ENCODE measurements around the gene OR52R1. TPM values are rescaled to one million over a fixed set of nuclear protein-coding genes. Genes with fewer than 3 reads are reported as not detected.
A peak's percentile ranks its signal among the peaks of the same experiment; 100 is the strongest.

The OR52R1 gene
- total RNA-seq, 1 donor from 2014 or later, result not detected

DNA sequence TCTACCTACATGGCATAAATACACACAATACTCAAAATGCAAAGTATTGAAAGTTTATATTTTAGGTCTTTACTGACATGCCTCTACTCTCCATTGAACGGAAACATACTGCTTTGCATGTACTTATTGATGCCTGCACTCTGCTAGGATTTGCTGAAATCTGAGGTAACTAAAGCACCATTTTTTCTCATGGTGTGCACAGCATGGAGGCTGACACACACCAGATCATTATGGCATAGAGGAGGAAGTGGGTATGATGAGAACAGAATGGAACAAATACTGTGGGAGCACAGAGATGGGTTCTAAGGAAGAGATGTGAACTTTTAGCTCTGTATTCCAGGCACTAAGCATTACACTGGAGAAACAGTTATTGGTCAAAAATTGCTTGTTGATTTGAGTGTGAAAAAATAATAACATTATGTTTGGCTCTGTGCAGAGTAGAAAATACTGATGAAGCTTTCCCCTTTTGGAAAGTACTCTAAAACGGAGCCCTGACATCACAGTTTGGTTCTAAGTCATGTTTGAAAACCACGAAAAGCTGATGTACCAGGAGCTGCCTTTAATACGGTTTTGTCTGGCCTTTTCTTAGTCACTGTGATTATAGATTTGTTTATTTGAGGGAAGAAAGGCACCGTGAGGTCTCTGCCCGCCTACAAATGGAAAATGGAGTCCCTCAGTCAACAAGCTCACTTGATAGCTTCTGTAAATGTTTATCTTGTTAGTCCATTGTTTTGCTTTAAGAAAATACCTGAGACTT, 5.6 kb downstream of the OR52R1 start:
- TF ChIP-seq, protein P1, sequence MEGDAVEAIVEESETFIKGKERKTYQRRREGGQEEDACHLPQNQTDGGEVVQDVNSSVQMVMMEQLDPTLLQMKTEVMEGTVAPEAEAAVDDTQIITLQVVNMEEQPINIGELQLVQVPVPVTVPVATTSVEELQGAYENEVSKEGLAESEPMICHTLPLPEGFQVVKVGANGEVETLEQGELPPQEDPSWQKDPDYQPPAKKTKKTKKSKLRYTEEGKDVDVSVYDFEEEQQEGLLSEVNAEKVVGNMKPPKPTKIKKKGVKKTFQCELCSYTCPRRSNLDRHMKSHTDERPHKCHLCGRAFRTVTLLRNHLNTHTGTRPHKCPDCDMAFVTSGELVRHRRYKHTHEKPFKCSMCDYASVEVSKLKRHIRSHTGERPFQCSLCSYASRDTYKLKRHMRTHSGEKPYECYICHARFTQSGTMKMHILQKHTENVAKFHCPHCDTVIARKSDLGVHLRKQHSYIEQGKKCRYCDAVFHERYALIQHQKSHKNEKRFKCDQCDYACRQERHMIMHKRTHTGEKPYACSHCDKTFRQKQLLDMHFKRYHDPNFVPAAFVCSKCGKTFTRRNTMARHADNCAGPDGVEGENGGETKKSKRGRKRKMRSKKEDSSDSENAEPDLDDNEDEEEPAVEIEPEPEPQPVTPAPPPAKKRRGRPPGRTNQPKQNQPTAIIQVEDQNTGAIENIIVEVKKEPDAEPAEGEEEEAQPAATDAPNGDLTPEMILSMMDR (IDR thresholded peaks at IDR 0.05; ENCODE audit: insufficient read depth, low read length, severe bottlenecking), result no peak
- FAIRE-seq, result no peak
- H3K4me3 ChIP-seq (ENCODE audit: low read depth, low read length), result no peak overlapping the region
- no peaks in the 10 kb centered on the region for H3K27me3 ChIP-seq (ENCODE audit: control insufficient read depth, insufficient read depth, low read length)
- DNase-seq (ENCODE audit: low read depth), result no peak
- no peaks in the 10 kb centered on the region for H3K36me3 ChIP-seq (ENCODE audit: control insufficient read depth, insufficient read depth, low read length)

DNA sequence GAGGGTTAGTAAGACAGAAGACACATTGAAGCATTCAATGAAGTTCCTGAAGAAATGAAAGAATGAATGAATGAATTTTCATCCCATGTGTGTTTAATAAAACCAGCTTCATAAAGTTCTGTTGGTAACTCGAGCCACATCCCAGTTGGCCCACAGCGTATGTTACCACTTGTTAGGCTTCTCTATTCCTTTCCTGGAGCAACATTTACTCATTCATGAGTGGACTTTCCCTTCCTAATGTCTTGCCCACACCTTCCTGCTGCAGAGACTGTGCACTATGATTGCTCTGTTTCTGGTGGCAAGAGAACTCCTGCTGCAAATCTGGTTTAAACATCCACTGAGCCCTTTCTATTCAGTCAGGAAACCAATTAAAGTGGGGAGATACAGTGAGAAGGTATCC, 7.0 kb downstream of the OR52R1 start:
- Histone ChIP-seq H3K4me3 (ENCODE audit: low read depth, low read length) (no peak overlapping the region), H3K36me3 (ENCODE audit: control insufficient read depth, insufficient read depth, low read length) (no peaks in the 10 kb centered on the region), H3K27me3 (ENCODE audit: control insufficient read depth, insufficient read depth, low read length) (no peaks in the 10 kb centered on the region)
- FAIRE-seq, result no peak
- no peak for DNase-seq (ENCODE audit: low read depth)
- TF ChIP-seq, protein P1 (IDR thresholded peaks at IDR 0.05; ENCODE audit: insufficient read depth, low read length, severe bottlenecking), result no peak

DNA sequence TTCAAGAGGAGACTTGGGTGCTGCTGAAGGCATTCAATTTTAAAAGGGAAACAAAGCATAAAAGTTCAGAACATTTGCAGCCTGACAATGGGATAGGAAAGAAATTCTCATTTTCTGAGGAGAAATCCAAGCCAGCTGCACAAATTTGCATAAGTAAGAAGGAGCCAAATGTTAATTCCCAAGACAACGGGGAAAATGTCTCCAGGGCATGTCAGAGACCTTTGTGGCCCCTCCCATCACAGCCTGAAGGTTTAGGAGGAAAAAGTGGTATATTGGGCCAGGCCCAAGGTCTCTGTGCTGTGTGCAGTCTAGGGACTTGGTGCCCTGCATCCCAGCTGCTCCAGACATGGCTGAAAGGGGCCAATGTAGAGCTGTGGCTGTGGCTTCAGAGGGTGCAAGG, 21.7 kb downstream of the OR52R1 start:
- Histone ChIP-seq H3K4me3 (ENCODE audit: low read depth, low read length) (no peak overlapping the region), H3K36me3 (ENCODE audit: control insufficient read depth, insufficient read depth, low read length) (no peaks in the 10 kb centered on the region), H3K27me3 (ENCODE audit: control insufficient read depth, insufficient read depth, low read length) (no peaks in the 10 kb centered on the region)
- DNase-seq (ENCODE audit: low read depth) (no peak), FAIRE-seq (peak; percentile 58)
- TF ChIP-seq, protein P1 (IDR thresholded peaks at IDR 0.05; ENCODE audit: insufficient read depth, low read length, severe bottlenecking), result no peak

DNA sequence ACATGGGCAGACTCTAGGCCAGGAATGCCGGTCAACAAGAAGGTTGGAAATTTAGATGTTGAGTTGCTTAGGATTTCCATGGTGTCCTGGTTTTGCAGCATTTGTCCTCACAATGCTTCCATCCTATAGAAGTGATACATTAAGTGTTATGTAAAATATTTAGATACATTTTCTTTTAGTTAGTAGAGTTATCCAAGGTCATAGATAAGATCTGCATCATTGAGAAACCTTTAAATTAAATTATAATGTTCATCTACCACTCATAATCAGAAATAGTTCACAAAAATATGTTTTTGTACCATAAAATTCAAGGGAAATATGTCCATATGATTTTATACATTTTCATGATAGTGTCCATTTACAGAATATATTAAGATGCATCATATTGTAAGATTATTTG, 34.3 kb downstream of the OR52R1 start, which contains the start of gene OR51F1:
Gene OR51F1 (minus strand): TSS at position 101 of the 400 bp plus-strand sequence. CDS start 0 bp downstream, at position 101.
- FAIRE-seq (no peak), DNase-seq (ENCODE audit: low read depth) (no peak)
- Histone ChIP-seq H3K36me3 (ENCODE audit: control insufficient read depth, insufficient read depth, low read length) (no peaks in the 10 kb centered on the region), H3K27me3 (ENCODE audit: control insufficient read depth, insufficient read depth, low read length) (no peaks in the 10 kb centered on the region), H3K4me3 (ENCODE audit: low read depth, low read length) (no peak within 1 kb of the TSS)
- TF ChIP-seq, protein P1 (IDR thresholded peaks at IDR 0.05; ENCODE audit: insufficient read depth, low read length, severe bottlenecking), result no peak

DNA sequence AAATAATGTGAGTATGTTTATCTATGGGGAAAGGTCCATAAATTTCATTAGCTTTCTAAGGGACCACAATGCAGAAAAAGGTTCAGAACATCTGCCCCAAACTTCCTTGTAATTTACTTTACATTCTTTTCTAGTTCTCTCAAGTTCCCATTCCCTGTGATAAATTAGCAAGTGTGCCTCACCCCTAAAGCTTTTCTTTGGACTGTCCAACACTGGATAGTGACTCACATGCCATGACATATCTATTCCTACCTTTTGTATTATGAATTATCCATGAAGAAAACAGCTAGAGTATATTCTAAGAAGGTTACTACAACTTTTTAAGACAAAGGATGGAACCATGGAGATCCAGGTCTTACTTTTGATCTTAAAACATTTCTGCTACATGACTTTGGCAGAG, 36.1 kb downstream of the OR52R1 start:
- Histone ChIP-seq H3K4me3 (ENCODE audit: low read depth, low read length) (no peak overlapping the region), H3K36me3 (ENCODE audit: control insufficient read depth, insufficient read depth, low read length) (no peaks in the 10 kb centered on the region), H3K27me3 (ENCODE audit: control insufficient read depth, insufficient read depth, low read length) (no peaks in the 10 kb centered on the region)
- DNase-seq (ENCODE audit: low read depth), result no peak
- no peak for FAIRE-seq
- TF ChIP-seq, protein P1 (IDR thresholded peaks at IDR 0.05; ENCODE audit: insufficient read depth, low read length, severe bottlenecking), result no peak
